K562 (cell line): ENCODE data around the gene DIMT1. TPM values are rescaled to one million over a fixed set of nuclear protein-coding genes. Genes with fewer than 3 reads are reported as not detected.
A peak's percentile ranks its signal among the peaks of the same experiment; 100 is the strongest.

Experiments
- AFF1 ChIP-seq, 2 experiments: fragments of 450-650 bp; IDR thresholded peaks; 2 replicates each; pipeline ENCODE4 v1.6.1; 2018; ENCODE audit warnings: mild to moderate bottlenecking in 2 of 2, low read depth in 1 of 2; ENCODE audit not compliant: partially characterized antibody in 2 of 2
- CBFA2T3 ChIP-seq: fragments of 450-650 bp; IDR thresholded peaks from 2 replicates; pipeline ENCODE4 v1.6.1; 2017
- CREM ChIP-seq: IDR thresholded peaks from 2 replicates; pipeline ENCODE4 v1.6.1; 2014; ENCODE audit warnings: antibody characterized with exemption, low read depth
- CXXC5 ChIP-seq: fragments of 250-450 bp; sonication (Bioruptor Pico); IDR thresholded peaks from 2 replicates; pipeline ENCODE4 v1.8.0; 2022; ENCODE audit warnings: inconsistent platforms, mild to moderate bottlenecking, moderate library complexity
- DPF2 ChIP-seq: fragments of 450-650 bp; IDR thresholded peaks from 2 replicates; pipeline ENCODE4 v1.6.1; 2016
- FOXA3 ChIP-seq, 2 experiments: fragments of 450-650 bp in 1 of 2; sonication (generic) in 1 of 2; formaldehyde crosslinking; IDR thresholded peaks in 1 of 2; conservative IDR thresholded peaks in 1 of 2; 2 replicates each; pipeline versions ENCODE4 v1.4.0 to v1.8.0; 2020 to 2022; ENCODE audit warnings: mild to moderate bottlenecking in 2 of 2, missing genetic modification reagents in 1 of 2
- FOXJ2 ChIP-seq: fragments of 200-800 bp; sonication (Bioruptor generic); IDR thresholded peaks from 2 replicates; pipeline ENCODE4 v1.6.1; 2016; ENCODE audit warnings: missing genetic modification characterization, missing compliant biosample characterization
- FOXM1 ChIP-seq, 2 experiments: fragments of 450-650 bp in 1 of 2; sonication (generic) in 1 of 2; formaldehyde crosslinking in 1 of 2; IDR thresholded peaks; 2 replicates each; pipeline versions ENCODE4 v1.6.1 to v1.9.0; 2017 to 2022; ENCODE audit warnings: low read depth in 2 of 2, mild to moderate bottlenecking in 2 of 2, missing genetic modification reagents in 1 of 2, moderate library complexity in 1 of 2
- HDAC3 ChIP-seq: fragments of 450-650 bp; IDR thresholded peaks from 2 replicates; pipeline ENCODE4 v1.6.1; 2018; ENCODE audit warnings: borderline replicate concordance, mild to moderate bottlenecking, moderate library complexity; ENCODE audit not compliant: partially characterized antibody
- HMGN3 ChIP-seq: IDR thresholded peaks from 2 replicates; pipeline ENCODE4 v1.6.1; 2011; ENCODE audit warnings: borderline replicate concordance, low read depth, mild to moderate bottlenecking, mixed read lengths, low read length; ENCODE audit not compliant: insufficient read length; ENCODE audit errors: extremely low read depth
- JUND ChIP-seq, 2 experiments: IDR thresholded peaks; 2 replicates in 1 of 2; 3 replicates in 1 of 2; pipeline ENCODE4 v1.6.1; 2011; ENCODE audit warnings: borderline replicate concordance in 2 of 2, low read depth in 2 of 2, low read length in 2 of 2, improper control_type of control experiment in 1 of 2, missing biosample characterization in 1 of 2, missing genetic modification characterization in 1 of 2, missing genetic modification reagents in 1 of 2
- KLF16 ChIP-seq: IDR thresholded peaks from 2 replicates; pipeline ENCODE4 v1.6.1; 2016; ENCODE audit warnings: antibody characterized with exemption
- LEF1 ChIP-seq: fragments of 450-650 bp; IDR thresholded peaks from 2 replicates; pipeline ENCODE4 v1.6.1; 2016; ENCODE audit warnings: mild to moderate bottlenecking
- MEF2D ChIP-seq: conservative IDR thresholded peaks from 2 replicates; pipeline ENCODE4 v1.6.1; 2016; ENCODE audit warnings: low read depth, missing genetic modification characterization, missing compliant biosample characterization
- PHTF2 ChIP-seq: fragments of 250-450 bp; sonication (Bioruptor Pico); IDR thresholded peaks from 2 replicates; pipeline ENCODE4 v1.5.0; 2021; ENCODE audit warnings: mild to moderate bottlenecking
- POLR2AphosphoS5 ChIP-seq: IDR thresholded peaks from 2 replicates; pipeline ENCODE4 v1.6.1; 2011; ENCODE audit warnings: mild to moderate bottlenecking, low read depth, low read length, moderate library complexity; ENCODE audit not compliant: control insufficient read depth, insufficient read depth
- PRMT5 ChIP-seq: sonication (generic); formaldehyde crosslinking; IDR thresholded peaks from 2 replicates; pipeline ENCODE4 v1.5.0; 2020; ENCODE audit warnings: missing genetic modification reagents
- SMARCA4 ChIP-seq: fragments of 450-650 bp; IDR thresholded peaks from 2 replicates; pipeline ENCODE4 v1.6.1; 2016
- SOX6 ChIP-seq: fragments of 450-650 bp; IDR thresholded peaks from 2 replicates; pipeline ENCODE4 v1.6.1; 2014; ENCODE audit warnings: mild to moderate bottlenecking
- TCF3 ChIP-seq: sonication (generic); formaldehyde crosslinking; IDR thresholded peaks from 2 replicates; pipeline ENCODE4 v1.4.0; 2020; ENCODE audit warnings: mild to moderate bottlenecking, missing genetic modification reagents
- ZNF274 ChIP-seq: IDR thresholded peaks from 2 replicates; pipeline ENCODE4 v1.6.1; 2011; ENCODE audit warnings: low read depth, mild to moderate bottlenecking, low read length, moderate library complexity, borderline replicate concordance
- ZNF311 ChIP-seq: fragments of 250-450 bp; sonication (Bioruptor Pico); IDR thresholded peaks from 2 replicates; pipeline ENCODE4 v1.4.0; 2020; ENCODE audit warnings: mild to moderate bottlenecking, moderate library complexity
- ZNF644 ChIP-seq: fragments of 200-800 bp; sonication (Bioruptor generic); IDR thresholded peaks from 2 replicates; pipeline ENCODE4 v1.6.1; 2016; ENCODE audit warnings: low read depth, missing genetic modification characterization, missing compliant biosample characterization
- ZNF696 ChIP-seq: fragments of 250-450 bp; sonication (Bioruptor Pico); conservative IDR thresholded peaks from 2 replicates; pipeline ENCODE4 v1.4.0; 2020; ENCODE audit warnings: mild to moderate bottlenecking, moderate library complexity
- polyA plus RNA-seq, 8 experiments: library from polyadenylated mRNA; depleted of rRNA in 4 of 8; stranded (reverse) in 5 of 8; unstranded in 3 of 8; fragments of >200 nt; fragmentation: Nextera tagmentation in 2 of 8; fragmentation: Illumina TruSeq in 1 of 8; extraction: Ambion mirVana in 2 of 8; extraction: Trizol in 1 of 8; gene quantifications; 2 replicates each; pipeline versions ENCODE4 v1.2.1 to v1.2.3, GENCODE V29; 2011 to 2014; ENCODE audit warnings: inconsistent platforms in 1 of 8, missing spikeins in 1 of 8
- total RNA-seq, 7 experiments: library from RNA; depleted of rRNA in 6 of 7; stranded (reverse); fragments of >200 nt in 6 of 7; fragmentation: Illumina TruSeq in 2 of 7; extraction: Trizol in 2 of 7; gene quantifications; 2 replicates each; pipeline versions ENCODE4 v1.2.1 to v1.2.3, GENCODE V29; 2011 to 2021; ENCODE audit warnings: low replicate concordance in 1 of 7
- TF ChIP-seq, protein P1 (sequence below): fragments of 250-450 bp; sonication (Bioruptor Pico); IDR thresholded peaks from 2 replicates; pipeline ENCODE4 v1.8.0; 2021; ENCODE audit warnings: mild to moderate bottlenecking, moderate library complexity

DIMT1 gene
- total and polyA plus RNA-seq, 9 of the 15 experiments (the other 6 are each of a cell fraction or from before 2014, with no cell fraction given), result 28.9 to 85.3 (median 54.1) TPM

GRCh38 chr5:62421414-62421813 lies 17.7 kb upstream of the DIMT1 start (continued):
- TF ChIP-seq FOXJ2, result 0 out of 2 replicates have a peak, but pooled peaks have one; percentile 50
- 0 out of 2 replicates have a peak, but pooled peaks have one; percentile 42 for TF ChIP-seq POLR2AphosphoS5
- TF ChIP-seq PHTF2 (CRISPR knock-in tag), result no peak
- peak; percentile 39; the same call in 1 of the 2 replicates for TF ChIP-seq CREM
- no peak for TF ChIP-seq ZNF274
- peak; percentile 89 for TF ChIP-seq SOX6
- TF ChIP-seq HMGN3, result peak; percentile 51
- TF ChIP-seq, protein P1, sequence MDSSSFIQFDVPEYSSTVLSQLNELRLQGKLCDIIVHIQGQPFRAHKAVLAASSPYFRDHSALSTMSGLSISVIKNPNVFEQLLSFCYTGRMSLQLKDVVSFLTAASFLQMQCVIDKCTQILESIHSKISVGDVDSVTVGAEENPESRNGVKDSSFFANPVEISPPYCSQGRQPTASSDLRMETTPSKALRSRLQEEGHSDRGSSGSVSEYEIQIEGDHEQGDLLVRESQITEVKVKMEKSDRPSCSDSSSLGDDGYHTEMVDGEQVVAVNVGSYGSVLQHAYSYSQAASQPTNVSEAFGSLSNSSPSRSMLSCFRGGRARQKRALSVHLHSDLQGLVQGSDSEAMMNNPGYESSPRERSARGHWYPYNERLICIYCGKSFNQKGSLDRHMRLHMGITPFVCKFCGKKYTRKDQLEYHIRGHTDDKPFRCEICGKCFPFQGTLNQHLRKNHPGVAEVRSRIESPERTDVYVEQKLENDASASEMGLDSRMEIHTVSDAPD (CRISPR knock-in tag), result no peak
- no peak for TF ChIP-seq FOXA3 (CRISPR knock-in tag; conservative IDR thresholded peaks at IDR 0.05 in 1 of 2, IDR thresholded peaks at IDR 0.05 in 1 of 2)
- TF ChIP-seq SMARCA4, result peak; percentile 90
- 0 out of 2 replicates have a peak, but pooled peaks have one; percentile 6 for TF ChIP-seq CXXC5 (CRISPR knock-in tag)
- TF ChIP-seq DPF2, result peak; percentile 94
- peak; percentile 84 for TF ChIP-seq TCF3 (CRISPR knock-in tag)
- peak; percentile 82 for TF ChIP-seq FOXM1 (IDR thresholded peaks at IDR 0.05; ENCODE audit: low read depth)
- TF ChIP-seq FOXM1 (CRISPR knock-in tag; IDR thresholded peaks at IDR 0.05; ENCODE audit: low read depth), result no peak
- TF ChIP-seq JUND (IDR thresholded peaks at IDR 0.05; ENCODE audit: borderline replicate concordance, low read depth, low read length), result peak; percentile 66
- peak; percentile 22; the same call in 1 of the 3 replicates for TF ChIP-seq JUND (tag; IDR thresholded peaks at IDR 0.05; ENCODE audit: borderline replicate concordance, low read depth, low read length)
- TF ChIP-seq MEF2D (tag), result no peak
- peak; percentile 79 for TF ChIP-seq LEF1
- TF ChIP-seq HDAC3, result peak; percentile 68
- no peak for TF ChIP-seq ZNF696
- TF ChIP-seq PRMT5 (CRISPR knock-in tag), result no peak
- TF ChIP-seq AFF1 (IDR thresholded peaks at IDR 0.05; ENCODE audit: low read depth in 1 of 2, partially characterized antibody in 2 of 2), result peak in 1 of 2 experiments; percentile 56
- TF ChIP-seq CBFA2T3, result peak; percentile 88
- TF ChIP-seq KLF16, result peak; percentile 32; the same call in 1 of the 2 replicates
- no peak for TF ChIP-seq ZNF311 (CRISPR knock-in tag)
- peak; percentile 66; the same call in 1 of the 2 replicates for TF ChIP-seq ZNF644 (tag)
